NCI-H82 treated with DMSO at 0.1 percent for 48 hours (cell line): ENCODE results near the gene STRN3.
"Not testable (repeated sequence)": the region's sequence is repeated elsewhere in the genome, so short reads cannot be mapped to it uniquely, and the experiment has no call there.

Experiments used
- DNase-seq: peaks from one replicate; lab custom pipeline; 2025; ENCODE audit not compliant: unreplicated experiment; lab: John Stamatoyannopoulos, UW

The STRN3 gene

DNA sequence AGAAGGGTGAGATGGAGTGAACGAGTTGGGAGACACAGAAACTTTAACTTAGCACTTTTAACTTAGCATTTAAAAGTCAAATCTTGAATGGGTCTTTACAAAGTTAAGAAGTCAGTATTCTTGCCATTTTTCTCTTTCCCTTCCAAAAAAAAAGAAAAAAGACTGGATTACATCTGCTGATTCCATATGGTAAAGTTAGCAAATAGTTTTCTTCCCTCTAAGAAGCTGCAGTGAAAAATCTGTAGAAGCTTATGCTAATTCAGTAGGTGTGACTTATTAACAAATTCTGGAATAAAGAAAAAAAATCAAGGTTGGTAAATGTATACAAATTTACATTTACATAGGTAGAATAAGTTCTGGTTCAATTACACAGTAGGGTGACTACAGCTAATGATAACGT is 100.9 kb downstream of the STRN3 start:
- DNase-seq, result no peak

DNA sequence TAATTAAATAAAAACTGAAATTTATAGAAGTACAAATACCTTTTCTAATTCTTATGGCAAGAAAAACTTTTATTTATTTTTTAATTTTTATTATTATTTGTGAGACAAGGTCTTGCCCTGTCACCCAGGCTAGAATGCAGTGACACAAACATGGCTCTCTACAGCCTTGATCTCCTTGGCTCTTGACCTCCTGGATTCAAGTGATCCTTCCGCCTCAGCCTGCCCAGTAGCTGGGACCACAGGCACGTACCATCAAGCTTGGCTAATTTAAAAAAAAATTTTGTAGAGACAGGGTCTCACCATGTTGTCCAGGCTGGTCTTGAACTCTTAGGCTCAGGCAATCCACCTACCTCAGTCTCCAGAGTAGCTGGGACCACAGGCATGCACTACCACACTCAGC is 104.4 kb downstream of the STRN3 start:
- no peak for DNase-seq

DNA sequence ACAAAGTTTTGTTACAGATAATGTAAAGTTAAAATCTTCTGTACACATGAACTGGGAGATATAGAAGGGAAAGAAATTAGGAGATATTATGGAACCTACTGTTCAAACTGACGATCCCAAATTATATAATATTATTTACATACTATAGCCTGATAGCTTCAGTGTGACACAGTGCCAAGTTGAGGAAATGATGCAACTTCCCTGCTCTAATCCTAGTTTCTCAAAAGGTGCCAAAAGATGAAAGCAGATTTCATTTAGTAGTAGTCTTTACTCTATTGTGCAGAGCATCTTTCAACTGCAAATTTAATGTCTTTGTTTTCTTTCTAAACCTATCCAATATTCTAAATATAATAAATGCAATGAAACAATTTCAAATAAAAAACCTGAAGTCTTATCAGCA is 104.9 kb downstream of the STRN3 start:
- DNase-seq, result no peak

DNA sequence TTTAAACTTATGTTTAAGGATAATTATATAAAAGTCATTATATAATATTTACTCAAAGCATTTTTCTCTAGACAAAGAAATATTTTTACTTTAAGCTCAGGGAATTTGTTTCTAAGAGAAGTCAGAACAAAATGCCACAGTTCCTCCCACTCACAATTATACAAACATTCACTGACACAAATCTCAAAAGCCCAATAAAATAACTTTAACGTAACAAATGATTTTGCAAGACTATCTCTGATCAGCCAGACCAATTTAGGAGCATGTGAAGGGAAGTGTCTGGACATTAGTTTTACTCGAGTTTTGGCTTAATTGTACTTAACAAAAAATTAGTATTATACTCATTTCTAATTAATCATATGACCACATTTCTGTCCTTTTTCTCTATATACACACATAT is 110.6 kb downstream of the STRN3 start:
- DNase-seq, result no peak

DNA sequence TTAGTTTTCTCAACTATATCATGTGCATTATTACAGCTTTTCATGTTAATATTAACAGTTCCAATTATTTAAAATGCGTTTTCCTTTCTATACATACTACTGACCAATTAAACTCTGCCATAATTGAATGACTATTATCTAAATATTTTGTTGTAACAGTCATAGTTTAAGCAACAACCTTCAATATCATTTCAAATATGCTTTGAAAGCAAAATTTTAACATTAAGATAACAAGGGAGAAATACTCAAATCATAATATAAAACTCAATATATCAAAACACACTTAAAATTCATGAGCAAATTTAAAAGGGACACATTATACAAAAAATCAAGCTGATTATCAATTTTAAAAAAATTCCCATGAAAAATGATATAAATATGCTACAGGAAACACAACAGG is 111.4 kb downstream of the STRN3 start:
- DNase-seq, result no peak

DNA sequence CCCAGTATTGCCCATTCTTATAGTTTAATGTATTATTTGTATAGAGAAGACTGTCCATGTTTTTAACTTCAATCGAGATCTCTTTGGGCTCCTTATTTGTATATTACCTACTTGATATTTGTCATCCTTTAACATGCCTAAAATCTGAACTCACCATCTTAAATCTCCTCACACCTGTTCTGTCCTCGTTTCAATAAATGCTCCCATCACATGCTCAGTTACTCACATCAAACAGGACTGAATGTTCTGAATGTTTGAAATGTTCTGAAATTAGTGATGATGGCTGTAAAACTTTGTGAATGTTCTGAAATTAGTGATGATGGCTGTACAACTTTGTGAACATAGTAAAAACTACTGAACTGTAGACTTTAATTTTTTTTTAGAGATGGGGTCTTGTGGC is 117.4 kb downstream of the STRN3 start:
- no peak for DNase-seq

DNA sequence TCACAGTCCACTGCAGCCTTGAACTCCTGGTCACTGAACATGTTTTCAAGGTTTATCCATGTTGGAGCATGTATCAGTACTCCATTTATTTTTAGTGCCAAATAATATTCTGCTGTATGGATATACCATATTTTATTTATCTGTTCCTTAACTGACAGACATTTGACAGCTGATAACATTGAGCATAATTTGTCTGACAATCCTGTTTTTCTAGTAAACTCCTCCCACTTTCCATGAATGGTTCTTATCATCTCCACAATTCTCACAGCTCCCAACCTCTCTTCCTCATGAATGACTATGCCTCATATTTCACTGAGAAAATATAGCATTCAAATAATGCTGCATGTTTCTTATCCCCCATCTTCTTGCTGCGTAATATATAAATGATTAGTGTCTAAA is 118.5 kb downstream of the STRN3 start:
- DNase-seq, result no peak

DNA sequence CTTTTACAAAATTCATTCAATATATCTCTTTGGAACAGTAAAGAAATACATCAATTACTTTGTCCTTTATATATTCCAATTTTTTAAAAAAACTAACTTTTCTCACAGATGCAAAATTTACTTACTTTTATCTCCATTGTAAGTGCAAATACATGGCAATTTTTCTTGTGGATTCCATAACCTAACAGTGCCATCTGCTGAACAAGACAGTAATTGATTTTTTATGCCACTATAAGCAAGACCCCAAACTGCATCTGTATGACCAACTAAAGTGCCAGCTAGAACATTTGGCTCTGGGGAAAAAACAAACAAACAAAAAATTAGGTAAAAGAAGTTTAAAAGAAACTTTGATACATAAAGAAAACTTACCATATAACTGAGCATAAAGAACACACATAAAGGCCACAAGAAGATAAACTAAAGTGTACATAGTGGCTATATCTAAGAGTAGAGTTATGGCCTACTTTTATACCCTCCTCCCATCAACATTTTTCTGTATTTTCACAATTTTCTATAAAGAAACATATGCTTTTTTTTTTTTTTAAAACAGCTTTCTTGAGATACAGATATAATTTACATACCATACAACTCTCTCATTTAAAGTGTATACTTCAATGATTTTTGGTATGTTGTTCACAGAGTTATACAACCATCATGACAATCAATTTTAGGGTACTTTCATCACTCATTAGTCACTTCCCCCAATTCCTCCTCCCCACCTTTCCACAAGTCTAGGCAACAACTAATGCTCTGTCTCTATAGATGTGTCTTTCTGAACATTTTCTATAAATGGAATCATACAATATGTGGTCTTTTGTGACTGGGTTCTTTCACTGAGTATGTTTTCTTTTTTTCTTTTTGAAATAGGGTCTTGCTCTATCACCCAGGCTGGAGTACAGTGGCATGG is 119.2 kb downstream of the STRN3 start:
- DNase-seq, result no peak

DNA sequence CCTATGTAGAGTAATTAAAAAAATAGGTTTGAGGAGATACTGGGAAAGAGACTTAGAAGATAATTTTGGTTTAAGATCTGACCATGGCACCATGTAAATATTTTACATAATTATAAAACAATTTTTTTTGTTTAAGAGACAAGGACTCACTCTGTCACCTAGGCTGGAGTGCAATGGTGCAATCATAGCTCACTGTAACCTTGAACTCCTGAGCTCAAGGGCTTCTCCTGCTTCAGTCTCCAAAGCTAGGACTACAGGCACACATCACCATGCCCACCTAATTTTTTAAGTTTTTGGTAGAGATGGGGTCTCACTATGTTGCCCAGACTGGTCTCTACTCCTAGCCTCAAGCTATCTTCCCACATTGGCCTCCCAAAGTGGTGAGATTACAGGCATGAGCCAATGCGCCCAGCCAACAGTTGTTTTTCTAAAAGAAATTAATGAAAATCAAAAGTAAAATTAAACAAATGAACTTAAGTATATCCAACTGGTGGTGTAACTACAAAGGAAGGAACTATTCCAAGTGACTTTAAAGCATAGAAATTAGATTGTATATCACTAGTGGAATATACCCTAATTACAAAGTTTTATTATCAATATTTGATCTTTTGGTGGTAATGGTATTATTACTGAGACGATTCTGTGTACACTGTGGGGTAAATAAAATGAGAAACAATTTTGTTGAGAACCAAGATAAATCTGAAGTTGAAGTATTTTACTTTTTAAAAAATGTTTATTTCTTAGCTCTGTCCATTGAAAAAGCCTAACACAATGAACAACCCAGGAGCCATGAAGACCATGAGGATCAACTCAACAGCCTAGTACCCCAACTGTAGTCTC is 122.7 kb downstream of the STRN3 start:
- no peak for DNase-seq

DNA sequence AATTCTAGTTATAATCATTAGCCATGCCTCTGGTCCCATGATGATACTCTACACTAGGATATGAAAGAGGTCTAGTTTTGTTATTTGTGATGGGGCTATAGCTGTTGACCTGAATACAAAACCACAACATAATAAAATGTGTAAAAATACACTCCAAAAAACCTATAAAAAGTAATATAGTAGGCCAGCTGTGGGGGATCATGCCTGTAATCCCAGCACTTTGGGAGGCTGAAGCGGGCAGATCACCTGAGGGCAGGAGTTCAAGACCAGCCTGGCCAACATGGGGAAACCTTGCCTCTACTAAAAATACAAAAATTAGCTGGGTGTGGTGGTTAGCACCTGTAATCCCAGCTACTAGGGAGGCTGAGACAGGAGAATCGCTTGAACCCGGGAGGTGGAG is 129.1 kb downstream of the STRN3 start:
- DNase-seq, result not testable (repeated sequence)

DNA sequence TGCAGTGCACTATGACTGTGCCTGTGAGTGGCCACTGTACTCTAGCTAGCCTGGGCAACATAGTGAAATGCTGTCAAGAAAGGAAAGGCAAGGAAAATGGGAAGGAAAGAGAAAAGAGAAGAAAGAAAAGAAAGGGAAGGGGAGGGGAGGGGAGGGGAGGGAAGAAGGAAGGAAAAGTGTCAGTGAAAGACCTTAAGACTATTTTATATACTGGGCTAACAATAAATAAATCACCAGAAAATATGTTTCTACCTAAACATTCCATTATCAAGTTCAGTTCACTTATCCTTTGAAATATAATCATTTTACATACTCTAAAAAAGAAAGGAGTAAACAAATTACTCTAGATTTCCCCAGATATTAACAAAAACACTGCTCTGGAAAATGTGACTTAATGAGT is 129.7 kb downstream of the STRN3 start:
- no peak for DNase-seq

DNA sequence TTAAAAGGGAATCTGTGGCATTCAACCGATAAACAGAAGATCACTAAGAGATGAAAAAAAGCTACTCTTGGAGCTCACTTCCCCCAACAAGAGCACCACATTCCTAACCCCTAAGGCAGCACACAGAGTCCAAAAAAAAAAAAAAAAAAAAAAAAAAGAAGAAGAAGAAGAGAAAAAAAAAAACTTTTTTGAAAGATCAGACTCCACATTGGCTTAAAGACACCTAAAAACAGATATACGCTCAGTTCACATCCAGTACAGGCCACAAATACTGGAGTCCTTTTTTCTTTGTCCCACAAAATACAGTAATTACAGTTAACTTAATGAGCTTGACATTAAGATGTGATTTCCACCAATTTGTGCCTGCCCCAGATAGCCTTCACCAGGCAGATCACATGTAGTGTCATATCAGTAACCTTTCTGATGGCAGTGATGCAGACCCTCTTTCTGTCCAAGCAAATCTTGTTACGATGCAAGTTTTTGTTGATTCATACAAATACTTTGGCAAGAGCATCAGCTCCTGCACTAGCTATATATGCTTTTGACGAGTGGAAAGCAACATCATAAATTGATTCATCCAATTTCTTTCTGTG is 131.2 kb downstream of the STRN3 start:
- no peak for DNase-seq

DNA sequence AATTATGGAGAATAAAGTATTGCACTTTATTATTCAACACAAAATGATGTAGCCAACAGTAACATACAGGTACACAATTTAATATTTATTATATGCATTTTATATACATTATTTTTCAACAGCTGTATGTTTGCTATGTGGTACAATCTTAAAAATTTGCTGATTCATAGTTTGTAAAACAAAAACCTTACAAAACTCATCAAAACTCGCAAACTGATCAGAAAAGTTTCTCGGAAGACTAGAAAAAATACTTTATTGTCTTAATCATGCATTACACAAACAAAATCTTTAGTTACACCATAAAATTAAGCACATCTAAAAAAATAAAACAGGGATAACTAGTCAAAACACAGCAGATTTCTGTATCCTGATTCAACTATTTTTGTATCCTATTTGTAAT is 132.4 kb downstream of the STRN3 start:
- DNase-seq, result no peak

DNA sequence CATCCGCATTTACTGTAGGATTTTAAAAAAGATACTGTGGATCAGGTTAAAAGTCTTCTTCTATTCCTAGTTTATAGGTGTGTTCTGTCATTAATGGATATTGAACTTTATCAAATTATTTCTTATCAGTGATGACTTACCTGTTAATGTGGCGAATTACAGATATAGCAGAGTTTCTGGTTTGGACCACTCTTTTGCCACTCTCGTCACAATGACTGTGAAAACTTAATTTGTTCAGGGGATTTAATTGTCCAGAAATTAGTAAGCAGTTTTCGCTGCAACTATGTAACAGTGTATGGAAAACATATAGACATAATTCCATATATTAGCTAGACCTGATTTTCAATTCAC is 137.0 kb downstream of the STRN3 start:
- DNase-seq, result no peak

DNA sequence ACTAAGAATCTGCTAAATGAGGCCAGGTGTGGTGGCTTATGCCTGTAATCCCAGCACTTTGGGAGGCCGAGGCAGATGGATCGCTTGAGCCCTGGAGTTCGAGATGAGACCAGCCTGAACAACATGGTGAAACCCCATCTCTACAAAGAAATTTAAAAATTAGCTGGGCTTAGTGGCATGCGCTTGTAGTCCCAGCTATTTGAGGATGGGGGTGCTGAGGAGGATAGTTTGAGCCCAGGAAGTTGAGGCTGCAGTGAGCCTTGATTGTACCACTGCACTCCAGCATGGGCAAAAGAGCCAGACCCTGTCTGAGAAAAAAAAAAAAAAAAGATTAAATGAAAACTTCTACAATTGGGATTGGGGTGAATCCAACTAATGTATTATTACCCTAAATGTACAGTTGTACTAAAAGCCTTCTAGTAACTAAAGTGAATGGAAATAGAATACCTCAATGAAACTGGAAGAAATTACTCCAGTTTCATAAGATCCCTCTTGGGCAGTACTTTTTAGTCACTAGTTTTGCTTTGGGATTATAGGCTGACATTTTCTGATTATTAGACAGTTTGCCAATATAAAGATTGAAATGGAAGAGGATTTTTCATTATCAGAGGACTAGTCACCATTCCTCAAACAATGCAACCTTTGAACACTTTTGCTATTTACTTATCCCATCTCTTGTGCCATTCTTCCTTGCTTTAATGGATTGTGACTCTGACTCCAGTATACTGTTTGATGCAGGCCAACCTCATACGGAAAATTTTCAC is 137.5 kb downstream of the STRN3 start:
- peak; percentile 64 for DNase-seq

DNA sequence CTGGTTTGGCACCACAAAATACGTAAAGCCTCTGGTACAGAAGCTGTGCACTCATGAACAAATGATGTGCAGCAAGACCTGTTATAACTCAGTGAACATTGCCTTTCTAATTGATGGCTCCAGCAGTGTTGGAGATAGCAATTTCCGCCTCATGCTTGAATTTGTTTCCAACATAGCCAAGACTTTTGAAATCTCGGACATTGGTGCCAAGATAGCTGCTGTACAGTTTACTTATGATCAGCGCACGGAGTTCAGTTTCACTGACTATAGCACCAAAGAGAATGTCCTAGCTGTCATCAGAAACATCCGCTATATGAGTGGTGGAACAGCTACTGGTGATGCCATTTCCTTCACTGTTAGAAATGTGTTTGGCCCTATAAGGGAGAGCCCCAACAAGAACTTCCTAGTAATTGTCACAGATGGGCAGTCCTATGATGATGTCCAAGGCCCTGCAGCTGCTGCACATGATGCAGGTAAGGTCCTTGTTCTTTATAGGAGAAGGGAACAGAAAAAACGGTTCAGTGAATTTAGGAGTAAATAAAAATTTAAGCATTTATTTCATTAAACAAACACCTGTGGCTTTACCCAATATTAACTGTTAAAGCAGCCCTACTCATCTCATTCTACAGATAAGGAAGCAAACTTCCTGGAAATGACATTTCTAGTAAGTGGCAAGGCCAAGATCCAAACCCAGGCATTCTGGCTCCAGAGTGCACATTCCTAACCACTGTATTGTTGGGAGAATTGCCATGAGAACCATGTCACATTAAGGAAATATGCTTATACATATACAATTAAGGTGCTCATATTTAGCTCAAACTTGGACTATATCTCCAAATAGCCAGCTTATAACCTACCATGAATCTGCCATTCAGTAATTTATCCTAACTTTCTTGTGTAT is 140.1 kb downstream of the STRN3 start:
- DNase-seq, result no peak

DNA sequence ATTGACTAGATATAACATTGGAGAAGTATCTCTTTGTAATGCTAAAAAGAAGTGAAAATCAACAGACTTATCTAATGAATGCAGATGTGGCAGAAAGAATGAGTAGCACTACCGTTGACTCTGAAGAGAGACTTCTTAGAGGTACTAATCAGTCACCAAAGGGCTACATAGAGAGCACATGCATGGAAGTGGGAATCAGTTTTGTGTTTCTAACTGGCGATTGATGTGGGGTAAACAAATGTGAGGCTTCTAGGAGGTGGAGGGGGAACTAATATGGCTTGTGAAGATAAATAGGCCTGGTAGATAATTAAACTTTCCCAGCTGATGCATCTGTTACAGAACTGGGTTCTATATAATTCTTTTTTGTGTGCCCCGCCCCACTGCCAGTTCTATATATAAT is 141.3 kb downstream of the STRN3 start:
- DNase-seq, result no peak

DNA sequence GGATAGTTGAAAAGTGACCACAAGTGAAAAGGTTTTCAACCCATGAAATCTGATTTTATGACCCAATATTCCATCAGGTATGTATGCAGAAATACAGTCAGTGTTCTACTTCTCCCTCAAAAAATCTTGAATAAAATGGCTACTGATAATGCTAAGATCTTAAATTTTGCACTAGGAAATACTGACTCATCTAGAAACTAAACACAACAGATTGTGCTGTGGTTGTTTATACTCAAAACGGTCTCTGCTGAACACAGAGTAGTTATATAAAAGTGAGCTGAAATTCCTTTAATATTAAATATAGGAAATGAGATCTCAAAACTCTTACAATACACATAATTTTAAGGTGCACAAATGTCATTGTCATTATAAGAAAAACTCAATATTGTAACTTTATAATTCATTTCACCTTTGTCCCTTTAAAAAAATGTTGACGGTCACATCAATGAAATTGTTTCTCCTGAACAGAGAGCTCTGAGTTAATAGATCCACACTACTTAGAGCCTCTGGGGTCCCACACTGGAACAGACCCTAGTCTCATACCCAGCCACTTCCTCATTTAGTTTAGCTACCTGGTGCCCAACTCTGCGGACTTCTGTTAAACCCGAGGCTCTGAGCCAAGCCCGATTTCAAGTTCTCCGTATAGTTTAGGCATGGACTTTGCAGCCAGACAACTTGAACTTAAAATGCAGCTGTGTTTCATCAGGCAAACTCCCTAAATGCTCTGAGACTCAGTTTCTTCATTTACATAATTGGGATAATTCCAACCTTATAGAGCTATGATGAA is 142.5 kb downstream of the STRN3 start:
- no peak for DNase-seq

DNA sequence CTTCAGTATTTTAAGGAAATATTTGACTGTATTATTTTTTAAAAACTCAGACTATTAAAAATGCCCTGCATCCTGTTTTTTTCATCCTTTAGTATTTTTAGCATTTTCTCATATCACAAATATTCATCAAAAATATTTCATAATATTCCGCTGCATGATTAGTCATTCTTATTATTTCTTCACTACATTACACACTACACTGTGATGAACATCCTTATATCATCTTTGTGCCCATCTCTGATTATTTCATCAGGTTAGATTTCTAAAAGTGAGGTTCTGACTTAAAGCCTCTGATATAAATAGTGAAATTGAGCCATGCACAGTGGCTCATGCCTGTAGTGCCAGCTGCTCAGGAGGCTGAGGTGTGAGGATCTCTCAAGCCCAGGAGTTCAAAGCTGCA is 143.7 kb downstream of the STRN3 start:
- DNase-seq, result no peak
